ENCODE measurements around the gene CSPG4. TPM values are rescaled to one million over a fixed set of nuclear protein-coding genes. Genes with fewer than 3 reads are reported as not detected.
"Not testable (repeated sequence)": the region's sequence is repeated elsewhere in the genome, so short reads cannot be mapped to it uniquely, and the experiment has no call there.

The CSPG4 gene
- total RNA-seq, 1 experiment from 2014 or later: 2.4 TPM

- H3K9me2 ChIP-seq (ENCODE audit: insufficient read depth); H4K20me1 ChIP-seq (ENCODE audit: insufficient read depth); H3K9me3 ChIP-seq (ENCODE audit: insufficient read depth, low read depth); H3K4me2 ChIP-seq; H3K36me3 ChIP-seq (ENCODE audit: low read depth); H3K27me3 ChIP-seq (ENCODE audit: insufficient read depth, low read depth); intact Hi-C loops (cut with micrococcal nuclease; ENCODE audit: unreplicated experiment); POLR2A ChIA-PET (ENCODE audit: unreplicated experiment); H3K79me2 ChIP-seq (ENCODE audit: low read depth); BruUV-seq (replicated peaks); H2AFZ ChIP-seq; H3K27ac ChIP-seq; CTCF ChIA-PET; H3K4me3 ChIP-seq; DNase-seq: not testable (repeated sequence)
- Histone ChIP-seq H3F3A (ENCODE audit: insufficient read depth, low read depth) (peaks cover 13% of the 10 kb centered on the region; the same call in 1 of the 2 replicates), H3K4me1 (replicated peaks; ENCODE audit: insufficient read depth) (peaks cover 15% of the 10 kb centered on the region)
Observed at GRCh38 chr15:75699517-75699916, 13.1 kb downstream of the CSPG4 start.

GRCh38 chr15:75697974-75698747 lies 14.5 kb downstream of the CSPG4 start:
- POLR2A ChIA-PET (ENCODE audit: unreplicated experiment): interaction anchor here (0.7 kb wide), 1 partner anchor 37 kb away, joined by 3 read pairs; no protein-coding TSS in a partner anchor
- H3K27me3 ChIP-seq (ENCODE audit: insufficient read depth, low read depth); H3K36me3 ChIP-seq (ENCODE audit: low read depth); H2AFZ ChIP-seq; H3K9me3 ChIP-seq (ENCODE audit: insufficient read depth, low read depth); intact Hi-C loops (cut with micrococcal nuclease; ENCODE audit: unreplicated experiment); CTCF ChIA-PET; H4K20me1 ChIP-seq (ENCODE audit: insufficient read depth); BruUV-seq (replicated peaks); H3K4me2 ChIP-seq; H3K79me2 ChIP-seq (ENCODE audit: low read depth); H3K9me2 ChIP-seq (ENCODE audit: insufficient read depth); H3K4me3 ChIP-seq; H3K27ac ChIP-seq; DNase-seq: not testable (repeated sequence)
- Histone ChIP-seq H3F3A (ENCODE audit: insufficient read depth, low read depth) (peaks cover 16% of the 10 kb centered on the region; the same call in 1 of the 2 replicates), H3K4me1 (replicated peaks; ENCODE audit: insufficient read depth) (peaks cover 11% of the 10 kb centered on the region; the same call in 1 of the 2 replicates)

GRCh38 chr15:75697523-75697922 lies 15.1 kb downstream of the CSPG4 start:
- ChIA-PET POLR2A (ENCODE audit: unreplicated experiment) (interaction anchor here (0.7 kb wide), 2 partner anchors 37 to 65 kb away, joined by 3 to 12 read pairs; no protein-coding TSS in a partner anchor), CTCF (no interaction called here)
- intact Hi-C loops (cut with micrococcal nuclease; ENCODE audit: unreplicated experiment): no loop called here
- no peaks in the 10 kb centered on the region for H3K27me3 ChIP-seq (ENCODE audit: insufficient read depth, low read depth)
- H4K20me1 ChIP-seq (ENCODE audit: insufficient read depth): no peaks in the 10 kb centered on the region
- H3K4me2 ChIP-seq: no peak overlapping the region
- peaks cover 11% of the 10 kb centered on the region; the same call in 1 of the 2 replicates for H3K4me1 ChIP-seq (replicated peaks; ENCODE audit: insufficient read depth)
- no peak for DNase-seq
- no peaks in the 10 kb centered on the region for H3K36me3 ChIP-seq (ENCODE audit: low read depth)
- no peaks in the 10 kb centered on the region for H3K79me2 ChIP-seq (ENCODE audit: low read depth)
- H2AFZ ChIP-seq: no peak overlapping the region
- peaks cover 16% of the 10 kb centered on the region; the same call in 1 of the 2 replicates for H3F3A ChIP-seq (ENCODE audit: insufficient read depth, low read depth)
- H3K9me3 ChIP-seq (ENCODE audit: insufficient read depth, low read depth): no peaks in the 10 kb centered on the region
- TF ChIP-seq CTCF (conservative IDR thresholded peaks at IDR 0.05) (no peak), EZH2 (IDR thresholded peaks at IDR 0.05; ENCODE audit: low read depth) (no peak)
- no TSS peak for BruUV-seq (replicated peaks)
- H3K27ac ChIP-seq: no peak overlapping the region
- no peak overlapping the region for H3K4me3 ChIP-seq
- no peaks in the 10 kb centered on the region for H3K9me2 ChIP-seq (ENCODE audit: insufficient read depth)

GRCh38 chr15:75696854-75697259 lies 15.8 kb downstream of the CSPG4 start:
- CTCF ChIA-PET: no interaction called here

More at GRCh38 chr15:75696854-75697259, 15.8 kb downstream of the CSPG4 start:
- H3K27me3 ChIP-seq (ENCODE audit: insufficient read depth, low read depth): no peaks in the 10 kb centered on the region
- TF ChIP-seq CTCF (conservative IDR thresholded peaks at IDR 0.05) (no peak), EZH2 (IDR thresholded peaks at IDR 0.05; ENCODE audit: low read depth) (no peak)
- peaks cover 11% of the 10 kb centered on the region; the same call in 1 of the 2 replicates for H3K4me1 ChIP-seq (replicated peaks; ENCODE audit: insufficient read depth)
- H3K27ac ChIP-seq: no peak overlapping the region
- no peak overlapping the region for H2AFZ ChIP-seq
- intact Hi-C loops (cut with micrococcal nuclease; ENCODE audit: unreplicated experiment): no loop called here
- no peaks in the 10 kb centered on the region for H3K36me3 ChIP-seq (ENCODE audit: low read depth)
- no peaks in the 10 kb centered on the region for H3K79me2 ChIP-seq (ENCODE audit: low read depth)
- no peaks in the 10 kb centered on the region for H4K20me1 ChIP-seq (ENCODE audit: insufficient read depth)
- H3K4me2 ChIP-seq: no peak overlapping the region
- no TSS peak for BruUV-seq (replicated peaks)
- H3F3A ChIP-seq (ENCODE audit: insufficient read depth, low read depth): peaks cover 16% of the 10 kb centered on the region; the same call in 1 of the 2 replicates
- POLR2A ChIA-PET (ENCODE audit: unreplicated experiment): no interaction called here
- no peak overlapping the region for H3K4me3 ChIP-seq
- H3K9me3 ChIP-seq (ENCODE audit: insufficient read depth, low read depth): no peaks in the 10 kb centered on the region
- H3K9me2 ChIP-seq (ENCODE audit: insufficient read depth): no peaks in the 10 kb centered on the region
- no peak for DNase-seq
